ENCODE measurements around the gene GALNT2.

The GALNT2 gene

DNA sequence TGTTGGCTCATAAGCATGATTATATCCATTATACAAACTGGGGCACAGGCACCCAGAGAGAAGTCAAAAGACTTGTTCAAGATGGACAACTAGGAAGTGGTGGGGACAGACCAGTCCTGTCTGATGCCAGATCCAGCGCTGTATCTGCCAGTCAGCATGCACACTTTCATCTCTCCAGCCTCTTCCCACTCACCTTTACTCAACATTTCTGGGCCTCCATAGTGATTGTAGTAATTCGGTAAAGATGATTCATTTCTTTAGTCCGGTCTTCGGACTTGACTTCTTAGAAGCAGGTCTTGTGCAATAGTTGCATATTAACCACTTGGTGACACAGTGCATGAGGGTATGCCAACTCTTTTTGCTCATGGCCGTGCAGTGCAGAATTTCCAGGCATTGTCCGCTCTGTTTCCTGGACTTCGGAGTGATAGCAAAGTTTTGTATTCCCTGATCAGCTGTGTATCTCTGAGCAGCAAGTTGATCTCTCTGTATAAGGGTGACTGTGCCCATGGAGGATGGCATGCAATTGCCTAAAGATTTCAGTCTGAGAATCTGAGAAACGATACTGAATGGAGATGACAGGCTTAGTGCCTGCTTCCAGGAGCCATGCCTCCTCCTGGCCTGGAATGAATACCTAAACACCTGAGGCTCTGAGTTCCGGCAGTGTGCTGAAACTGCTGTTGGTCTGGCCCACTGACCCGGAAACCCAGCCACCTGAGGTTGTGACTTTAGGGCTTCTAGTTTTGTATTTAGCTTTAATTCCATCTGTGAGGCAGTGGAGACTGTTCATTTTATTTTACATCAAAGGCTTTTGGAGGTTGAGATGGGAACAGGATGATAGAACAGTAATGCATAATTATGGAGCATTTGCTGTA, 39.0 kb downstream of the GALNT2 start:
- no peak for DNase-seq
- TF ChIP-seq, protein P1, sequence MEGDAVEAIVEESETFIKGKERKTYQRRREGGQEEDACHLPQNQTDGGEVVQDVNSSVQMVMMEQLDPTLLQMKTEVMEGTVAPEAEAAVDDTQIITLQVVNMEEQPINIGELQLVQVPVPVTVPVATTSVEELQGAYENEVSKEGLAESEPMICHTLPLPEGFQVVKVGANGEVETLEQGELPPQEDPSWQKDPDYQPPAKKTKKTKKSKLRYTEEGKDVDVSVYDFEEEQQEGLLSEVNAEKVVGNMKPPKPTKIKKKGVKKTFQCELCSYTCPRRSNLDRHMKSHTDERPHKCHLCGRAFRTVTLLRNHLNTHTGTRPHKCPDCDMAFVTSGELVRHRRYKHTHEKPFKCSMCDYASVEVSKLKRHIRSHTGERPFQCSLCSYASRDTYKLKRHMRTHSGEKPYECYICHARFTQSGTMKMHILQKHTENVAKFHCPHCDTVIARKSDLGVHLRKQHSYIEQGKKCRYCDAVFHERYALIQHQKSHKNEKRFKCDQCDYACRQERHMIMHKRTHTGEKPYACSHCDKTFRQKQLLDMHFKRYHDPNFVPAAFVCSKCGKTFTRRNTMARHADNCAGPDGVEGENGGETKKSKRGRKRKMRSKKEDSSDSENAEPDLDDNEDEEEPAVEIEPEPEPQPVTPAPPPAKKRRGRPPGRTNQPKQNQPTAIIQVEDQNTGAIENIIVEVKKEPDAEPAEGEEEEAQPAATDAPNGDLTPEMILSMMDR (IDR thresholded peaks at IDR 0.05; ENCODE audit: low read depth, low read length) = no peak
- no peaks in the 10 kb centered on the region for H3K9me3 ChIP-seq (ENCODE audit: severe bottlenecking)
- H3K36me3 ChIP-seq = no peaks in the 10 kb centered on the region
- H3K27me3 ChIP-seq (ENCODE audit: insufficient read depth, low read depth, severe bottlenecking) = no peaks in the 10 kb centered on the region
- H3K27ac ChIP-seq = no peak overlapping the region
- no peak overlapping the region for H3K4me3 ChIP-seq (ENCODE audit: low read depth, low read length)

DNA sequence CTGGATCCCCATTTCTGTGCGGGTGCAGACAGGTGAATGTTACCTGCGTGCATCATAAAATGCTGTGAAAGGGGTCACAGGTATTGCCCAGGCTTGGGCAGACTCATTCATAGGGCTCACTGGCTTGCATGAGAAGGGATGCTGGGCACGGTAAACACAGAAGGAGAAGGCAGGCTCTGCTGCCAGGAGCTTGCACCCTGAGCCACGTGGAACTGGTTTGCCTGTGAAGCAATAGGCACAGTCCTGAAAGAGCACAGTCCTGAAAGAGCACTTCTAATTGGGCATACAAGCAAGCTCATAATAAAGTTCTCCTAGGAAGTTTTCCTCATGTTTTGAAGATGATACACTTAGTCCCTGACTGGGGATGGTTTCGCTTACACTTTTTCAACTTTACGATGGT, 40.9 kb downstream of the GALNT2 start:
- no peaks in the 10 kb centered on the region for H3K9me3 ChIP-seq (ENCODE audit: severe bottlenecking)
- no peak overlapping the region for H3K4me3 ChIP-seq (ENCODE audit: low read depth, low read length)
- H3K27me3 ChIP-seq (ENCODE audit: insufficient read depth, low read depth, severe bottlenecking) = no peaks in the 10 kb centered on the region
- no peak overlapping the region for H3K27ac ChIP-seq
- DNase-seq = no peak
- TF ChIP-seq, protein P1 (IDR thresholded peaks at IDR 0.05; ENCODE audit: low read depth, low read length) = no peak
- H3K36me3 ChIP-seq = no peaks in the 10 kb centered on the region

- Histone ChIP-seq H3K4me3 (ENCODE audit: low read depth, low read length) (no peak overlapping the region), H3K27ac (no peak overlapping the region), H3K36me3 (0 out of 2 replicates have a peak, but pooled peaks cover 3% of the 10 kb centered on the region), H3K9me3 (ENCODE audit: severe bottlenecking) (no peaks in the 10 kb centered on the region), H3K27me3 (ENCODE audit: insufficient read depth, low read depth, severe bottlenecking) (no peaks in the 10 kb centered on the region)
- TF ChIP-seq, protein P1 (IDR thresholded peaks at IDR 0.05; ENCODE audit: low read depth, low read length) = no peak
- no peak for DNase-seq
Measured at GRCh38 chr1:230108580-230108979, 41.5 kb downstream of the GALNT2 start.

DNA sequence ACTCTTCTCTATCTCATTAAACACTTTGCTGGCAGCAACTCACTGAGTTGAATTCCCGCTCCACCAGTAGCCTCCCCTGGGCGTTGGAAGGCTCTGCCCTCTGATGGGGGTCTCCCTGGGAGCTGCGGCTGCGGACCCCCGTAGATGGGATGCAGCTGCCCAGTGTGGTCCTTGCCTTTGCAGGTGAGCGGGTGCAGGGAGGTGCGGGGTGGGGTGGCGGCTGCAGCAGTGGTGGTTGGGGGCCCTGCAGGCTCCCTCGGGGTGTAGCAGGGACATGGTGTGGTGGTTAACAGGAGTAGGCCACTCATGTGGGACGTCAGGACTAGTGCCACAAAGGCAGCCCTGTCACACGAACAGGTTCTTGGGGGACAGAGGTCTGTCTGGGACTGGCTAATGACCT, 42.0 kb downstream of the GALNT2 start:
- Histone ChIP-seq H3K36me3 (0 out of 2 replicates have a peak, but pooled peaks cover 3% of the 10 kb centered on the region), H3K4me3 (ENCODE audit: low read depth, low read length) (no peak overlapping the region), H3K9me3 (ENCODE audit: severe bottlenecking) (no peaks in the 10 kb centered on the region), H3K27me3 (ENCODE audit: insufficient read depth, low read depth, severe bottlenecking) (no peaks in the 10 kb centered on the region), H3K27ac (no peak overlapping the region)
- DNase-seq = no peak
- TF ChIP-seq, protein P1 (IDR thresholded peaks at IDR 0.05; ENCODE audit: low read depth, low read length) = no peak

GRCh38 chr1:230109895-230110667, 43.0 kb downstream of the GALNT2 start:
- H3K36me3 ChIP-seq = peaks cover 3% of the 10 kb centered on the region; the same call in 1 of the 2 replicates
- DNase-seq = peak; percentile 77
- TF ChIP-seq, protein P1 (IDR thresholded peaks at IDR 0.05; ENCODE audit: low read depth, low read length) = peak; percentile 18; the same call in 1 of the 2 replicates
- H3K27me3 ChIP-seq (ENCODE audit: insufficient read depth, low read depth, severe bottlenecking) = no peaks in the 10 kb centered on the region
- peak overlapping the region; percentile 10; the same call in 1 of the 2 replicates for H3K27ac ChIP-seq
- H3K9me3 ChIP-seq (ENCODE audit: severe bottlenecking) = no peaks in the 10 kb centered on the region
- H3K4me3 ChIP-seq (ENCODE audit: low read depth, low read length) = no peak overlapping the region
